Right cardiac atrium (tissue), 5 donors: ENCODE measurements around the gene TTC8. TPM values are rescaled to one million over a fixed set of nuclear protein-coding genes. Genes with fewer than 3 reads are reported as not detected.

Experiments used
- ATAC-seq, 2 donors: fragments of 200-7000 bp; cut with Tn5 transposase; one replicate each; pipeline versions ENCODE4 v1.8.0 to v1.9.1; 2020; ENCODE audit warnings: moderate library complexity in 2 of 2, mild to moderate bottlenecking in 1 of 2
- DNase-seq, 3 donors: peaks; one replicate each; pipeline ENCODE4 v3.0.0-alpha.2; 2020
- H3K27ac ChIP-seq: one replicate; pipeline ENCODE4 v1.5.1; 2013; ENCODE audit warnings: mild to moderate bottlenecking, low read length, control low read depth, moderate library complexity
- H3K27me3 ChIP-seq: one replicate; pipeline ENCODE4 v1.6.1; 2013; ENCODE audit not compliant: control insufficient read depth, insufficient read depth
- H3K4me1 ChIP-seq: one replicate; pipeline ENCODE4 v1.6.1; 2013; ENCODE audit warnings: low read length; ENCODE audit not compliant: control insufficient read depth, insufficient read depth
- H3K4me3 ChIP-seq: one replicate; pipeline ENCODE4 v1.5.1; 2013; ENCODE audit warnings: low read length, control low read depth
- H3K9me3 ChIP-seq: one replicate; pipeline ENCODE4 v1.6.1; 2013; ENCODE audit warnings: low read length; ENCODE audit not compliant: control insufficient read depth
- WGBS: extraction: QIAGEN DNeasy Blood & Tissue Kit; methylation state at CpG from one replicate; pipeline ENCODE4 v1.1.7; 2013; 5-methylcytosine and 5-hydroxymethylcytosine counted together
- intact Hi-C, 4 donors: fragments of 100-400 bp; cut with DNase I; formaldehyde crosslinking; loops; one replicate each; pipeline versions ENCODE4 v1.11.0 to v1.14.0; 2022 to 2023
- polyA plus RNA-seq: library from polyadenylated mRNA; stranded (reverse); fragments of 200-250 nt; gene quantifications from one replicate; pipeline ENCODE4 v1.2.3, GENCODE V29; 2013
- total RNA-seq, 4 donors: library from RNA; stranded (reverse); fragmentation: NEBNext Ultra II Directional; extraction: Animal tissue kit (Norgen Biotek cat#: 25700); gene quantifications; one replicate each; pipeline ENCODE4 v1.2.1, GENCODE V29; 2021
- donor health status: healthy with polysubstance abuse.
- donor health status: DM: no; HTN: yes; CAD: no.
- donor health status: DM: no; HTN: no; CAD: no.
- donor health status: DM: no; HTN: yes; CAD: no; lungs with severe emphysema.
- donor health status: DM: yes; HTN: yes; CAD: no.

TTC8 gene
- total and polyA plus RNA-seq, 5 donors, result 7.4 to 12.9 (median 10.8) TPM

DNA sequence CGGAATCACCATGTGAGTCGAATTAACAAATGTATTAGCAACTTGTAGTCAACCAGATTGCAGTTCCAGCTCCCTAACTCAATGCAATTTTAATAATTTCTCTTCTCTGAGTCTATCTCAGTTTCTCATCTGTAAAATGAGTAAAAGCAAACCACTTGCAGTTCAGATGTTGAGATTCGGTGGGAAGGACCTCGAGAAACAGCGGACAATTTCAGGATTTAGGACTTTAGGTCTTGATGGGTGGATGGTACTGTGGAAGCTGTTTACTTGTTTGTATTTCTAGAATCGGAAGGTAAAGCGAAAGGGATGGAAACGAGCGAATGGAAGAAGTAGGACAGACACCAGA, 510 bp upstream of the TTC8 start:
- H3K9me3 ChIP-seq, result no peaks in the 10 kb centered on the region
- no peak overlapping the region for H3K27ac ChIP-seq
- H3K4me1 ChIP-seq, result no peaks in the 10 kb centered on the region
- intact Hi-C loops, result no loop called here
- H3K4me3 ChIP-seq, result peak overlapping the region; percentile 44
- DNase-seq (no peak), ATAC-seq (no peak)
- WGBS, result 9% methylated on average over 9 of the region's 9 CpGs
- H3K27me3 ChIP-seq, result no peaks in the 10 kb centered on the region

DNA sequence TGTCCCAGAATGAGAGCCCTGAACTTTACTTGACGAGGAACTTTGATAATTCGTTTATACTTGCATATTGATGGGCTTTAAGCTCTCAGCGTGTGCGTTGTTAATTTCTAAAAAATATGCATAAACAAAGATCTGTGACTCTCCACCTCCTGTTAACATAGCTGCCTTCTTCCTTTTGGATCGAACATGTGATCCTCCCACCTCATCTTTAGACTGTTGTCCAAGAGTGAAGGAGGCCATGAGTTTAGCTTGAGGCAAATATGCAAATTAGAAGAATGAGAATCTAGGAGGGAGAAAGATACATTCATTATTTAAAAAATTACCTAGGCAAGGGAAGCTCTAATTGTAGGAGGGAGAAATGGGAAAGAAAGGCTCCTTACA, 617 bp downstream of the TTC8 start:
- no peaks in the 10 kb centered on the region for H3K27me3 ChIP-seq
- peak overlapping the region; percentile 44 for H3K4me3 ChIP-seq
- H3K27ac ChIP-seq, result no peak overlapping the region
- intact Hi-C loops, result no loop called here
- 9% methylated on average over 5 of the region's 5 CpGs for WGBS
- ATAC-seq (no peak), DNase-seq (no peak)
- no peaks in the 10 kb centered on the region for H3K4me1 ChIP-seq
- no peaks in the 10 kb centered on the region for H3K9me3 ChIP-seq

DNA sequence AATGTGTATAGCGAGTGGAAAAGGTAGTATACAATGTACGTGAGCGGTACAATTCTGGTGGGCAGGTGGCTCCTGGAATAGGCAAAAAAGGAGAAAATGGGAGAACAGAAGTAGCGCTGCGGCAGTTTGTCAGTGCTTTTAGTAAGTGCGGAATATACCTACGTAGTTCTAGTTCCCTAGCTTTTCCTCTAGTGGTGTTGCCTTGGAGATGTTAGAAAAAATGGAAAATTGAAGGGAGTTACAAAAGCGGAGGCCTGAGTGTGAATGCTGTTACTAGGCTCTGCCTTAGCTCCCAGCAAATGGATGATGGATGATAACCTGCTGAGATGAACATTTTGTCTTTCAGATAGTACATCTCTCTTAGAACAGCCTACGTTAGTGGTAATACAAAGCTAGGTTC, 1.1 kb downstream of the TTC8 start:
- Histone ChIP-seq H3K27me3 (no peaks in the 10 kb centered on the region), H3K4me3 (no peak overlapping the region), H3K9me3 (no peaks in the 10 kb centered on the region), H3K4me1 (no peaks in the 10 kb centered on the region), H3K27ac (no peak overlapping the region)
- intact Hi-C loops, result no loop called here
- WGBS, result 96% methylated on average over 9 of the region's 9 CpGs
- DNase-seq, result no peak
- ATAC-seq, result no peak

DNA sequence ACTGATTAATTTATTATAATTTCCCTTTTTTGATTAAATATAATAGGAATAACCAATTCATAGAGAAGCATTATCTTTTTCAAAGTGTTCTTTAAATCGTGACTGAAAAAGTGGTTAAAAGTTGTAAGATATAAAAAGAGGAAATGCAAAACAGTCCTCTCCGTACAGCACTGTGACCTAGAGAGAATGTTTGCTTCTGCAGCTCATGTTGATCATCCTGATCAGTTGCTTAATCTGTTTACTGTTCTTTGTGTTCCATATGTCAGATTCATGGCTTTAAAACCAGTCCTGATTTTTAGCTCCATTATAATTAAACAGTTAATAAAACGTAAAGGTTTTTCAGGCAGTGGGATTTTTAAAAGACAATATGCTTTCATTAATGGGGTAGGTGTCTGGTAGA, 4.7 kb downstream of the TTC8 start:
- Histone ChIP-seq H3K27ac (no peak overlapping the region), H3K4me1 (no peaks in the 10 kb centered on the region), H3K27me3 (no peaks in the 10 kb centered on the region), H3K4me3 (no peak overlapping the region), H3K9me3 (no peaks in the 10 kb centered on the region)
- WGBS, result 63% methylated on average over 3 of the region's 3 CpGs
- DNase-seq (no peak), ATAC-seq (no peak)
- intact Hi-C loops, result no loop called here

DNA sequence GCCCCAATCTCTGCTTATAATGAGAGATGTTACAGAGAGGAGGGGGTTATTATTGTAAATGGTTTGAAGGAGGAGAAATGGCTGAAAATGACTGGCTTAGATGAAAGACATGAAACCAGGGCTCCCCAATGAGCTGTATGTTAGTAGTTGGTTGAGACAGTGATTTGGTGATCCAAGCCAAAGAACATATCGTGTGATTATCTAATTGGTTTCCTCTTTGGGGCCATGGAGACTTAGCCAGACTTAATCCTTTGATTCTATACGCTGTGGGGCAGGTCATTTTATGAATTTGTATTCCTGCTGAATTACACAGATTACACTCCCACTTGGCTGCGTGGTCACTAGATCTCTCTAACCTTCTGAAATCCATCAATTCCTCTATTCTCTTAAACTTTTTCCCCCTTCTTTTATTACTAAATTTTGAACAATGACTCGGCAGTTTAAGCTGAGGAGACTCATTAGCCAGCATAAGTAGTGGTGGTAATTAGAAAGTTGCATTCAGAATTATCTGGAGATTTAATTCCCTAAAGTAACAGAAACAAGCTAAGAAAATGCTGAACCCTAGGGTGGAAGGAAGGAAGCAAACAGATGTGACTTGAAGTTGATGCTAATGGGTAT, 5.3 kb downstream of the TTC8 start:
- DNase-seq, result no peak
- WGBS, result 70% methylated on average over 4 of the region's 4 CpGs
- H3K9me3 ChIP-seq, result no peaks in the 10 kb centered on the region
- no peak for ATAC-seq
- H3K4me1 ChIP-seq, result no peaks in the 10 kb centered on the region
- intact Hi-C loops, result no loop called here
- no peak overlapping the region for H3K27ac ChIP-seq
- H3K27me3 ChIP-seq, result no peaks in the 10 kb centered on the region
- no peak overlapping the region for H3K4me3 ChIP-seq

DNA sequence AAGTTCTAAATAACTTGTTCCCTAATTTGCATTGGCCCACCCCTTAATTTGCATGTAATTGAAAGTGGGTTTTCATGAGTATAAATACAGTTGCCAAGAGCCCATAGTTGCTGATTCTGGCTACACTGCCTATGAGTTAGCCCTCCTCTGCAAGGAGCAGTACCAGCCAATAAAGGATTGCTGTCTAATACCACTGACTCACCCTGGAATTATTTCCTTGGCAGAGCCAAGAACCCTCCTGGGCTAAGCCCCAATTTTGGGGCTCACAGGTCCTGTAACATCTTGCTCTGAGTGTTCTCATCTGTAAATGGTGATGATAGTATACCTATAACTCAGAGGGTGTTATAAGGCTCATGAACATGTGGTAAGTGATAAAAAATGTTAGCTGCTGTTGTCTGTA, 6.8 kb downstream of the TTC8 start:
- H3K27me3 ChIP-seq, result no peaks in the 10 kb centered on the region
- no peaks in the 10 kb centered on the region for H3K4me1 ChIP-seq
- no peaks in the 10 kb centered on the region for H3K9me3 ChIP-seq
- intact Hi-C loops, result no loop called here
- no peak overlapping the region for H3K27ac ChIP-seq
- H3K4me3 ChIP-seq, result no peak overlapping the region
- DNase-seq (no peak), ATAC-seq (peak; percentile 40 to 64)

DNA sequence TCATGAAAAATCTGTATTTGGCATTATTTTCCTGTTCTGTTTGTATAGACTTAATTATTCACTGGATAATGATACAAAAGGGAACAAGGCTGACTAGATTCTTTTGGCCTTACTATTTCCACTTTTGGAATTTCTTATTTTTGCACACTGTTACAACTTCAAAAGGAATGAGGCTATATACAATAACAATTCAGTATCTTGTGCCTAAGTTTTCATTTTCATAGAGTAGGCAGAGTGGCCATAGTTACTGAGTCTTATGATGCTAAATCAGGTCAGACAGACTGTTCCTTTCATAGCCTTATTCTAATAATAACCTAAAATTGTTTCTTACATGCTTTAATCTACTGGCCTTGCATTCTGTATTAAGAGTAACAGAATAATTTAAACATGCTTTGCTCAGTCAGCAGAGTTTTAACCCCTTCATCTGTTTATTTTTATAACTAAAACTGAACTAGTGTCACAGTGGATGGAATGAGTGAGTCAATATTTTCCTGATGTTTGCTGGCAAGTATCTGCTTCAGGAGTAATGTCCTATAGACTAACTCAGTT, 10.5 kb downstream of the TTC8 start:
- intact Hi-C loops, result no loop called here
- ATAC-seq, result peak in 1 of 2 donors; percentile 62
- Histone ChIP-seq H3K4me1 (no peaks in the 10 kb centered on the region), H3K27me3 (no peaks in the 10 kb centered on the region), H3K27ac (no peak overlapping the region), H3K4me3 (no peak overlapping the region), H3K9me3 (no peaks in the 10 kb centered on the region)
- no peak for DNase-seq

DNA sequence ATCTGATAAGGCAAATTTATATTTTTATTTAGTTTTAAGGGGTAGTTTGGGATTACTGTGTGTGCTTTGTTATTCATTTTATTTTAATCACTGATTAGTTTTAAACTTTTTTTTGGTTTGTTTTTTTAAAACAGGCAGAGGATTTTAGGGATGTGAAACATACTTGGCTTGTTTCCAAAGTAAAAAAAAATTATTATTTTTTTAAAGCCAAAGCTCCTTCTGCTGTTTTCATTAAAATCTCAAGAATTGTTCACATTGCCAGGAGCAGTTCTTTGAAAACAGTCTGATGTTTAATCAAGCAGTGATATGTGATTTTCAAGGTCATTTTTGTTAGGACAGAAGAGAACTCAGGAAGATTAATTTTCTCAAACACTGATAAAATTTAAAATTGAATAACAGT, 11.2 kb downstream of the TTC8 start:
- H3K27me3 ChIP-seq, result no peaks in the 10 kb centered on the region
- no peaks in the 10 kb centered on the region for H3K9me3 ChIP-seq
- H3K4me3 ChIP-seq, result no peak overlapping the region
- DNase-seq, result no peak
- no peak overlapping the region for H3K27ac ChIP-seq
- intact Hi-C loops, result no loop called here
- no peaks in the 10 kb centered on the region for H3K4me1 ChIP-seq
- ATAC-seq, result no peak

DNA sequence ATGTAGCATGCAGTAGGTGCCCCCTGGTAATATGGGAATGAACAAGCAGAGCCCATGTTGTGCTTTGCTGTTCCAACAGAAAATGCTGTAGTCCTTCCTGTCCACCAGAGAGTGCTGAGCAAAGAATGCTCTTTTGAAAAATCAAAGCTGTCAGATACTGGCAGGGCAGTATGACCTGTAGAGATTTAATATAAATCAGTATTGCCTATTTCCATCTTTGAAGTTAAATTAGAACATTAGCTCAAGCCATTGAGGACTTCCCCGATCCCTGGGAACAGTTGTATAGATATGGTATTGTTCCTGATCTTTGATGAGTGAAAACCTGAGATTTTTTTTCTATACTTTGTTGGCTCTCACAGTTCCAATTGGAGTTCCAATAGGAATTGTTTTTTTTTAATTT, 13.0 kb downstream of the TTC8 start:
- no peak for DNase-seq
- H3K9me3 ChIP-seq, result no peaks in the 10 kb centered on the region
- no peak for ATAC-seq
- H3K27me3 ChIP-seq, result no peaks in the 10 kb centered on the region
- intact Hi-C loops, result no loop called here
- H3K4me3 ChIP-seq, result no peak overlapping the region
- no peak overlapping the region for H3K27ac ChIP-seq
- 96% methylated on average over 1 of the region's 1 CpG for WGBS
- H3K4me1 ChIP-seq, result no peaks in the 10 kb centered on the region

DNA sequence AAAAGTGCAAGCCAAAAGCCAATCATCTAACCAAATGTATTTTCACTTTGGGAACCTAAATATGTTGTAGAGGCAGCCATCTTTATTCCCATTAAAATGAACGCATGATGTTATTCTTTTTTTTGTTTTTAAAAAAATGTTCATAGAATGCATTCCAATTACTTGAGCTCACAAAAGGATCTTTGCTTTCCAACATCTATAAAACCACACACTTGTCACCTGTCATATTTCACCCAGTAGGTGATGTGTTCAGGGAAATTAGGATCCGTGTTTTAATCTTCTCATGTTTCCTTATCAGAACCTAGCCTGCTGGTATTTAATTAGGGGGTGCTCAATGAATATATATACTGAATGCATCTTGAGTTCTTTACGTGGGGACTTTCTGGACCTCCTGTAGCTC, 13.6 kb downstream of the TTC8 start:
- intact Hi-C loops, result no loop called here
- Histone ChIP-seq H3K4me1 (no peaks in the 10 kb centered on the region), H3K9me3 (no peaks in the 10 kb centered on the region), H3K4me3 (no peak overlapping the region), H3K27me3 (no peaks in the 10 kb centered on the region), H3K27ac (no peak overlapping the region)
- 91% methylated on average over 3 of the region's 3 CpGs for WGBS
- ATAC-seq (no peak), DNase-seq (no peak)

DNA sequence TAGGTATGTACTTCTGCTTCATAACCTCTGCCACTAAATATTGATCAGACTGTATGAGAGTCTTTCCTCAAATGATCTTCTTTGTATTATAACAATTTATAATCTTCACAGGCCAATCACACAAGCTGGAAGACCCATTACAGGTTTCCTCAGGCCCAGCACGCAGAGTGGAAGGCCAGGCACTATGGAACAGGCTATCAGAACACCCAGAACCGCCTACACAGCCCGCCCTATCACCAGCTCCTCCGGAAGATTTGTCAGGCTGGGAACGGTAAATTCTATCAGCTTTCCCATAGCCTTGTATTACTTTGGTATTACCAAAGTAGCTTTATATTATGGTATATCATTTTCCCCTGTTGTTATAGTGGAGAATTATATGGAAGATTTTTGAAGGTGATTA, 16.5 kb downstream of the TTC8 start:
- H3K27ac ChIP-seq, result no peak overlapping the region
- H3K4me1 ChIP-seq, result no peaks in the 10 kb centered on the region
- H3K9me3 ChIP-seq, result no peaks in the 10 kb centered on the region
- no peak overlapping the region for H3K4me3 ChIP-seq
- no peaks in the 10 kb centered on the region for H3K27me3 ChIP-seq
- WGBS, result 87% methylated on average over 5 of the region's 5 CpGs
- ATAC-seq, result no peak
- DNase-seq, result no peak
- intact Hi-C loops, result no loop called here

DNA sequence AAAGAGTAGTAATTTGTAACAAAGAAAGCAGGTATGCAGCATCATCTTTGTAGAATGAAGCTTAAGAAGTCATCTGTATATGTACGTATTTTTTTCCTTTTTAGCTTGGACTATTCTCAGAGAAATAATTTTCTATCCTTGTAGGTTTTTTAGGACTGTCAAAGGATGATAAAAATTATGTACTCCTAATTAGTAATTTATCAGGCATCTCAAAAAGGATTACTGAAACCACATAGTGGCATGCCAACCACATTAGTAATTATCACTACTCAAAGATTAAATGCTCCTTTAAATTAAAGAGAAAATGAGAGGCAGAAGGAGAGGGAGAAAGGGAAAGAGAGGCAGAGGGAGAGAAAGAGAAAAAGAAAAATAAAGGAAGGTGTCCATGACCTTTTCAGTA, 17.3 kb downstream of the TTC8 start:
- DNase-seq, result no peak
- Histone ChIP-seq H3K4me1 (no peaks in the 10 kb centered on the region), H3K27ac (no peak overlapping the region), H3K4me3 (no peak overlapping the region), H3K27me3 (no peaks in the 10 kb centered on the region), H3K9me3 (no peaks in the 10 kb centered on the region)
- 91% methylated on average over 1 of the region's 1 CpG for WGBS
- no peak for ATAC-seq
- intact Hi-C loops, result no loop called here
